CD4-positive, alpha-beta T cell treated with Interleukin-10 for 1 hour (primary cell): Measurements from ENCODE around the gene CRB2.
"Not testable (repeated sequence)": the region's sequence is repeated elsewhere in the genome, so short reads cannot be mapped to it uniquely, and the experiment has no call there.

Source experiments
- DNase-seq: peaks from one replicate; pipeline ENCODE4 v3.0.0-alpha.2; 2020

Gene CRB2

DNA sequence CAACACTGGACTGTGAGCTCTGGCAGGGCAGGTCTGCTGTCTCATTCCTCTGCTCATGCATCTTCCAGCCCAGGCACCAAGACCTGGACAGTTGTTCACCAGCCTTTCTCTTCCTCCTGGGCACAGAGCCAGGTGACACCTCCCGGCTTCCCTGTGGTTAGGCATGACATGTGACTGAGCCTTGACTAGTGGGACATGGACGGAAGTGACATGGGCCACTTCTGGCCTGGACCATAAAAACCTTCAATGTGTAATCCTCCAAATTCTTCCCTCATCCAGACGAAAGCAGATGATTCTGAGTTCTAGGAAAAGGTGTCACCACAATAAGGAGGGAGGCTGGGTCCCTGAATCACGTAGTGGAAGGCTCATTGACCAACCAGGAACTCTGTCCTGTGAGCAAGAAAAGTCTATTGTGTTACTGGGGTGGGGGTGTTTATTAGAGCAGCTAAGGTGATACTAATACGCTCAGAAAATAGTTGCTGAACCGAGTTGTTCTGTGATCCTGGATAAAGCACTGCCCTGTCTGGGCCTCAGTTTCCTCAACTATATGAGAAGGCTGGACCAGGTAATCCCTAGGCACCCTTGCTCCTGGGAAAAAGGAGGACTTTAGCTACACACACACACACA is 26.6 kb upstream of the CRB2 start:
- DNase-seq = no peak

DNA sequence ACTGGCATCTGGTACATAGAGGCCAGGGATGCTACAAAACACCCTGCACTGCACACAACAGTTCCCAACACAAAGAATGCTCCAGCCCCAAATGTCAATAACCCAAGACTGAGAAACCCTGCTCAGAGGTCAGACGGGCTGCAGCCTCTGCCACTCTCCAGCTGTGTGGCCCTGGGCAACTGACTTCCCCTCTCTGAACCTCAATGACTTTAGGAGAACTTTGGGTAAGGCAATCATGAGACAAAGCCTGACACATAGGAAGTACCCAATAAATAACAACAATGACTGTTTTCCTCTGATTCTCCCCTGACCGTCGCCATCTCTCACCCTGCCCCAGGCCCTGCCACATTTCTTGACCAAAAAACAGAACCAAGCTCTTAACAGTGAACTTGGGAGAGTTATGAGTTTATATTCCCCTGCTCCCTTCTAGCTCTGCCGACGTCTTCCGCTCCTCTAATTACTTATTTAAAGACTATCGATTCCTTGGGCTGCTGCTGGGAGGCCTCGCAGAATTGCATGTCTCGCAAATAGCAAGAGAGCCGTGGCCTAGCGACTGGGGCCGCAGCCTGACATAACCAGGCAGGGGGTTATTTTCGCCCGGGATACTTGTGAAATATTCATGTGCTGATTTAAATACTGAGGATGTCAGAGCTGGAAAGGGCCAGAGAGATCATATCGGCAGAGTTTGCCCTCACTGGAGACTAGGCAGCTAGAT is 24.5 kb upstream of the CRB2 start:
- no peak for DNase-seq

DNA sequence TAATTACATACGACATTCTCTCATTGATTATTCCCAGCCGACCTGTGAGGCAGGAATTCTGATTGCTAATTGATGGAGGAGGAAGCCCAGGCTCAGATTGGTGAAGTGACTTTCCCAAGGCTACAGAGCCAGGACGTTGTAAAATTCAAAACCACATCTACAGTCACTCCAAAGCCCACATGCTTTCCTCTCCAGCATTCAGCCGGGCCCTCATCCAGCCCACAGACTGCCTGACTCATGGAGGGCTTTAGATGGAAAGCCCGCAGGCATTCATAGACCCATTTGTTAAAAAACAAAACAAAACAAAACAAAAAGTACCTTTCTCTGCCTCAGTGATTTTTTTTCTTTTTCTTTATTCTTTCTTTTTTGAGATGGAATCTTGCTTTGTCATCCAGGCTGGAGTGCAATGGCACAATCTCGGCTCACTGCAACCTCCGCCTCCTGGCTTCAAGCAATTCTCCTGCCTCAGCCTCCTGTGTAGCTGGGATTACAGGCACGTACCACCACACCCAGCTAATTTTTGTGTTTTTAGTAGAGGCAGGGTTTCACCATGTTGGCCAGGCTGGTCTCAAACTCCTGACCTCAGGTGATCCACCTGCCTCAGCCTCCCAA is 22.8 kb upstream of the CRB2 start:
- not testable (repeated sequence) for DNase-seq

DNA sequence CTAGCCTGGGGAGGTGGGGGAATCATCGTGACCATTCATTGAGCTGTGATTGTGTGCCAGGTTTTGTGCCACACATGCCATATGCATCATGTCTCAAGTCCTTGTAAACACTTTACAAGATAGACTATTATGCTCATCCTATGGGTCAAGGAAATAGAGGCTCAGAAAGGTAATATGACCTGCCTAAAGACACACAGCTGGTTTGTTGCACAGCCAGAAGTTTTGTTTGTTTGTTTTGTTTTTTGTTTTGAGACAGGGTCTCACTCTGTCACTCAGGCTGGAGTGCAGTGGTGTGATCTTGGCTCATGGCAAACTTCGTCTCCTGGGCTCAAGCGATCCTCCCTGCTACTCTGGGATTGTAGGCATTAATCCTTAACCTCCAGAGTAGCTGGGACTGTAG is 21.4 kb upstream of the CRB2 start:
- DNase-seq = no peak

DNA sequence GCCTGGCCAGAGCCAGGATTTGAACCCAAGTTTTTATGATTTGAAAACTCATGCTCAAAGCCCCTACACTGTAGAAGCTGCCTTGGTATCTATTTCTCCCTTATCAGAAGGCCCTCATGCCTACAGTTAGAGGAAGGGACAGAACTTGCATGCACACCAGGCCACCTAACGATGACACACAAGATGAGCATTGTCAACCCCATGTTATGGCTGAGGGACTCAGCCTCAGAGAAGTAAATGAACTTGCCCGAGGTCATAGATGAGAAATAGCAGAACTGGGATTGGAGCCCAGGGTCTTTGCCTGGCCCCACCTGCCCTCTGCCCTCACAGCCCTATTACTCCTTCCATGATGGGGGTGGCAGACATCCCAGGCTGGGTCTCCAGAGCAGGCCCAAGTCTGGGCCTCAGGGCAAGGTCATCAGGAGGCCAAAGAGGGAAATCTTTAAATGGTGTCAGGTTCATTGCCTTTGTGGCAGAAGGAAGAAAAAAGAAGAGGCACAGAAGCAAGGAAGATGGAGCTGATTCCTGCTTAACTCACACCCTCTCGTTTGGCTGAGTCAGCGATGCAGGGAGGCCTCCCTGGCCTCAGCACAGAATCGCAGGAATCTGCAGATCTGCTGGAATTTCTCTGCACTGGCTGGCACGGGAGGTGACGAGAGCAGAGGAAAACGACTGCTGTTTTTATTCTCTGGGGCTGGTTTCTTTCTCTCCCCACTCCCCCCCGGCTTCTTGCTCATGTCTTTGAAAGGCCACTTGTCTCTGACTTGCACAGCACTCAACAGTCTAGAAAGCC is 20.6 kb upstream of the CRB2 start:
- no peak for DNase-seq

DNA sequence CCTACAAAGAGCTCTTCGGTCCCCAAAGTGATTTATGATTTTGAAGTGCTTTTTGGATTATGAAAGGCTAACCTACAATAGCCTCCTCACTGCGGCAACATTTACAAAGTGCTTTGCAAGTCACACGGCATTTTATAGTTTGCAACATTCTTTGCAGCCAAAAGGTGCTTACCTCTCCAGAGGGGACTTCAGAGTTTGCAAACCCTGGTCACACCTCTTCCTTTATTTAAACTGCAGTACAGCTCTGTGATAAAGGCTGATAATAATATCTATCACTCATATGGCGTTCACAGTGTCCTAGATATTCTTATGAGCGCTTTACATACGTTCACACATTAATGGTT is 20.0 kb upstream of the CRB2 start:
- no peak for DNase-seq

DNA sequence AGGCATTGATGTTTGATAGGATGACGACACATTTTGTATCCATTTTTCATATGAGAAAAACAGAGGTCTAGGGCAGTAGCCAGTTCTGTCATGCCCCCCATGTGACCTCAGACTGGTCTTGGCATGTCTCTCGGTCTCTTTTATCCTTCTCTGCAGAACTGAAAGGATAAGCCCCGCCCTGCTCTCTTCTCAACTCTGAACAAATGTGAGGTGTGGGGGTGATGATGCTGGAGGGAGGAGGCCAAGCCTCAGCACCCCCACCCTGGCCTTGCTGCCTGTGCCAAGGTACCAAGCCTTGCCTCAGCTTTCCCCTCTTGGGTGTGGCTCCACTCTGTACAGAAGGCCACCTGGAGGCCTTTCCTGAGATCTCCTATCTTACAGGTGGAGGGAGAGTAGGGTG is 19.5 kb upstream of the CRB2 start:
- DNase-seq = no peak

DNA sequence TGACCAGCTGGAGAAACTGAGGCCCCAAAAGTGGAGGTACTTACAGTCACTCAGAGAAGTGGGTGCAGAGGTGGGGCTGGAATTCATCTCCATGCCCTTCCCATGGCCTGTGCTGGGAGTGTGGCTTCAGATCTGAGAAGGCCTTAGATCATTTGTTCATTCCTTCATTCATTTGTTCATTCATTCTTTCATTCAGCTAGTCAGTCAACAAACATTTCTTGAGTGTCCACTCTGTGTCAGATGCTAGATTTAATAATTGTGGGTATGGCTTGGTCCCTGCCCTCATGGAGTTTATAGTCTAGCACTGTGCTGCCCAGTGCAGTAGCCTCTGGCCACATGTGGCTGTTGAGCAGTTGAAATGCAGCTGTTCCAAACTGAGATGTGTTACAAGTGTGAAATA is 19.0 kb upstream of the CRB2 start:
- DNase-seq = no peak

DNA sequence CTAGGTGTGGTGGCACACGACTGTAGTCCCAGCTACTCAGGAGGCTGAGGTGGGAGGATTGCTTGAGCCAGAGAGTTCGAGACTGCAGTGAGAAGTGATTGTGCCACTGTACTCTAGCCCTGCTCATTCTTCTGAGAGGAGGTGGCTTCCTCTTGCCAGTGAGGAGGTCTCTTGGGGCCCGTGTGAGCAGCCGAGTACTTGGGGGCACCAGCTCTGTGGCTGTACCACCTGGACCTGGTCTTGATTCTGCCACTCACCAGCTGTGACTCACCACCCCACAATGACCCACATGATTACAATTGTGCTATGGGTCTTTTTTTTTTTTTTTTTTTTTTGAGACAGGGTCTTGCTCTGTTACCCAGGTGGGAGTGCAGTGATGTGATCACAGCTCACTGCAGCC is 18.0 kb upstream of the CRB2 start:
- DNase-seq = no peak

DNA sequence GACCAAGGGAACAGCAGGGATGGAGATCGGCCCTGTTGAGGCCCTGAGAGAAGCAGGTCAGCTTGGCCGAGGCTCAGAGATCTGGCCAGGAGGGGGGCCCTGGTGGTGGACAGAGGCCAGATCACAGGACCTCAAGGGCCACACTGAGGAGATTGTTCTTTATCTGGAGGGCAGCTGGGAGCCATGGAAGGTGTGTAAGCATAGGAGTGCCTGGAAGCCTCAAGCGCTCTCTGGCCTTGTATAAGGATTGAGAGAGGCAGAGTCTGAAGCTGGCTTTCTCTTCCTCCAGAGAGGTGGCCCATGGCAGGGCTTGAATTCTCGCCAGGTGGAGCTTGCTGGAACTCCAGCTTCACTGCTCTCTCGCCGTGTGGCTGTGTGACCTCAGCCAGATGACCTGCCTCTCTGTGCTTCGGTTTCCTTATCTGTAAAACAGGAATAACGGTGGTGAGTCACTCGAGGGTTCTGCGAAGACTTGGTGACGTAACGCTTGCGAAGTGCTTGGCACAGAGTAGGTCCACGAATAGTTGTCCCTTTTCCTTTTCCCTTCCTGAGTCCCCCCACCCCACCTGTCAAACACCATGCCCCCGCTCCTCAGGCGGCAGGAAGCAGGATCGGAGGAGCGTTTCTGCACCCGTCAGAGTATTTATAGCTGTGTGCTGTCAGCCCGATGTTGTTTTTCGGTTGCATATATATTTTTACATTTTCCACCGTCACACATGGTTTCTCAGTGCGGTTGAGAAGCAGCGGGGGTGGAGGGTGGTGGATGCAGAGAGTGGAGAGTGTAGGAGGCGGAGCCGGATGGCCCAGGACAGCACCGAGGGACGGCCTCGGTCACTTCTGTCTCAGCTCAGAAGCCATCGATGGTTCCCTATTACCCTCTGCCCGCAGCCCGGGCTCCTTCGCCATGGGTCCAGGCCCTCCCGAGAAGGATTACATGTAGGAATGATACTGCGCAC is 17.0 kb upstream of the CRB2 start:
- DNase-seq = peak; percentile 47

DNA sequence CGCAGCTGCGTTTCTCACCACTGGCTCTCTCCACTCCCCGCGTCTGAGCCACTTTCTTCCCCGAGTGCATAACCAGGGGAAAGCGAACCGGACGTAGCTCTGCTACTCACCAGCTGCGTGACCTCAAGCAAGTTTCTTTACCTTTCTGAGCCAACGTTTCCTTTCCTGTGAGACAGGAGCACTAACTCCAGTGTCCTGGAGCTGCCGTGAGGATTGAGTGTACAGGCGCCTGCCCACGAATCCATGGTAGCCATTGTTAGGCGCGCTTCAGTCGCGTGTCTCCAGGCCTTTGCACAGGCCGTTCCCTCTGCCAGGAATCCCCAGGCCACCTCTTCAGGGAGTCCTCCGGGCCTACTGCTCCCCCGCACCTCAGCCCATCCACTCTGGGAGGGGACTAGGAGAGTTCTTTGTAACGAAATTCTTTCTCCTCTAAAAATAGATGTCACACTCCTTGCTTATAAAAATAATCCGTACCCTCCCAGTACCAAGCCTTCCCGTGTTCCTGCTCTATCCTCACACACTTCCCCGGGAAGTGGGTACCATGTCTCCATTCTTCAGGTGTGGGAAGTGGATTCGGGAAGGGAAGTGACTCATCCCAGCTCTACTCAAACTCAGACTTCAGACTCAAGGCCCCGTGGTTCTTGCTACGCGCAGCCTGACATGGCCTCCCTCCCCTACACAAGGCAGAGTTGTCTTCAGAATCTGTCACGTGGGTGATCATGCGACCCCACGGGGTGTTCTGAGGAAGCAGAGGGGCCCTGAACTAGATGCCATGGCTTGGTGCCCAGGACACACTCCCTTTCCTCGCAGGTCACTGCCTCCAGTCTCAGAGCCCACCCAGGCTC is 16.1 kb upstream of the CRB2 start:
- DNase-seq = peak; percentile 35

DNA sequence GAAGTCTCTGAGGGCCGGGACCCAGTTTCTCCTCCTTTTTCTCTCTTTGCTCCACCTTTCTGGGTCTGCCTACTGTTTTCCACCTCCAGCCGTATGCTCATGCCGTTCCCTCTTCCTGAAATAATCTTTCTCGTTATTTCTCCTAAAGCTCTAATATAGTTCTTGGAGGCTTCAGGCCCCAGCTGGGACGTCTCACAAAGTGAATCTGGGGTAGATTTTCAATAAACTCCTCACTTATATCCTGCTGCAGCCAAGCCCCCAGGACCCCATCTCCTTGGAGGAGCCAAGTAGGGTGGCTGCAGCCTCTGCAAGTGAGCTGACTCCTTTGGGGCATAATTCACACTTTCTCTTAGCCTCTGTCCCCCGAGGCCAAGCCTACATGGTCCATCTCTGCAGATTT is 14.2 kb upstream of the CRB2 start:
- DNase-seq = no peak

DNA sequence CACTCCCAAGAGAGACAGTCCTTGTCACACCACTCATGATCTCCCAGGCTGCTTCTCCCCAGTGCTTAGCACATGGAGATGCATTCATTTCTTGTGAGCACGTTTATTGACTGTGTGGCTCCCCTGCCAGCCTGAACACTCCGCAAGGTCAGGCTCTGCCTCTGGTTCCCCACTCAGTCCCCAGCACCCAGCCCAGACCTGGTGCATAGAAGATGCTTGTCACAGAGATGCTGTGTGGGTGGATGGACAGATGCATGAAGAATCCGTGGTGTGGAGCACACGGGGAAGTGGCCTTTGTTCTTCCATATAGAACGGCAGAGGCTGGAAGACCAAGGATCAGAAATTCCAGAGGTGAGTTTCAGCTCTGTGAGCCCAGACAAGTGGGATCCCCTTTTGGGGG is 13.8 kb upstream of the CRB2 start:
- no peak for DNase-seq

DNA sequence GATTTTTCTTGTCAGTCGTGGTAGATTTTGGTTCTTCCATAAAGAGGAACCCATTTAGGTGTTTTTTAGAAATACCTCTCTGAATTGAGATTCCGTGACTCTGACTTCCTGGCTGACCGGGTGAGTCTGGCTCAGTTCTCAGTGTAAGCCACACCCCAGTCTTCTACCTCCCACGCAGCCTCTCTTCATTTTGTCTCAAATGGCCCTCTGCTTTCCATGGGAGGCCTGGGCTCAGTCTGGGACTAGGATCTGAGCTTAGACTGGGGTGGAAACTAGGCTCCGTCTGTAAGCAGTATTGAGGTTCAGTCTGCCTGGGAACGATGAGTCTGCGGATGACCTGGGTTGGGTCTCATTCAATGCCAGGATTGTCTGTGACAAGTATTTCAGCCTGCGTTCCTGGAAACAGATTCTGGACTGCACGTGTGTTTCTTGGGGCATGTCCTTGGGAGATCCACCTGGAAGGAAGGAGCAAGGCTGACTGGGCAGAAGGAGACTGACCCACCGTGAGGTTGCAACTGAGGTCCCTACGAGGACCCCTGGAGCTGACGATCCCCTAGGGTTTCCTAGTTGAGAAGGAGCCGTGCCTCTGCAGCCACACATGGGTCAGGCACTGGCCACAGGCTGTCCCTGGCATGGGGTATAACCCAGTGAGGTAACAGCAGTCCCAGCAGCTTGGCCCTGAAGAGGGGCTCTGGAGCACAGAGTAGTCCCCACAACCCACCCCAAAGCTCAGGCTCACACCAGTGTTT is 12.4 kb upstream of the CRB2 start:
- no peak for DNase-seq

DNA sequence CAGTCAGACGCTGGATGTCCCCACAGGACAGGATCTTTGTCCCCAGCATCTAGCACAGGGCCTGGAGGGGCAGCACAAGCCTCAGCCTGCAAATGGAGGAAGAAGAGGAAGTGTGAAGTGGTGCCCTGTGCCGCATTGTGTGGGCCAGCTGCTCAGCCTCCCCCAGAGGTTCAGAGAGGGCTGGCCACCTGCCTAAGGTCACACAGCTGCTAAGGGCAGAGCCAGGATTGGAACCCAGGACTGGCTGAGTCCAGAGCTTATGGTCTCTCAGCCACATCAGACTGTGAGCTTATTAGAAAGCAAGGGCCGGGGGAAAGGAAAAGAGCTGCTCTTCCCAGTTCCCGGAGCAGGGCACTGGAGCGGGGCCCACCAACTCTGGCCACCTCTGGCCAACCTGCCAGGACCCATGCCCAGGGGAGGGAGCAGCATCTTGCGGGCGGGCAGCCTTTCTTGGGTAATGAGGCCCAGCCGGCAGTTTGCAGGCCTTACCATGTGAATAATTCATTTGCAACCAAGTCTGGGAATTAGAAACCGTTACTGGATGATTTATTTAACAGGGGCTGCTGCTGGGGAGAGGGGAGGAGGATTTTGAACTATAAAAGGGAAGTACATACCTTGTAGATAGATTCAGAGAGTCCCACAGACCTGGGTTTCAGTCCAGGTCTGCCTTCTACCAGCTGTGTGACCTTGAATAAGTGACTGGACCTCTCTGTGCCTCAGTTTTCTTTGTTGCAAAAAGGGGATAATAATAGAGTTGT is 11.6 kb upstream of the CRB2 start:
- DNase-seq = no peak

DNA sequence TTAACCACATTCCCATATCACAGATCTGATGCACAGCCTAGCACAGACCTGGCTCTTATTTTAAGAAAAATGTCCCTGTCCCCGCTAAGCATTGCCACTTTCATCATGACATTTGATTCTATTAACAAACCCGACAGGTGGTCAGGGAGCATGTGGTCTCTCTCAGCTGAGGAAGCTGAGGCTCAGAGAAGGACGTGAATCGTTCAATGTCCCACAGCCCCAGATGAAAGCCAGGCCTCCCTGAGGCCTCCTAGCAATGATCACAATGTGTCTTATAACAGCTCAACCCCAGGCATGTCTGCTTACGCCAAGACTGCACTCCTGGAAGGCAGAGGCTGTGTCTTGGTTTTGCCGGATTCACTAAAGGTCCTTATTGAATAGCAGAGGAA is 10.4 kb upstream of the CRB2 start:
- DNase-seq = no peak

DNA sequence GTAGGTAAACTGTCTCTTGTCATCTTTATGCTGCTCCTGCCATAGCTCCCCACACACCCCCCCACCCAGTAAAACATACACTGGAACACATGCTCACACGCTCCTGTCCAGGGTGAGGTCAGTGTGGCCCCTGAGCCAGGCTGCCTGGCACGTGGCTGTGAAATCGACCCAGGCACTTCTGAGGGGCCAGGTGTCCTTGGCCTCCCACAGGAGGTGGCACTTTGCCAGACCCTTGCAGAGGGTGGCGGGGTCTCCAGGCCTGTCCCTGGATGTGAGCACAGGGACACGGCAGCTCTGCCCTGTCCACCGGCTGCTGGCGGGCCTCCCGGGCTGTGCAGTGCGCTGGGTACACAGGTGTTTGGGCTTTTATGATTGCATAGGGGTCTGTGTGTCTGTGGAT is 10.0 kb upstream of the CRB2 start:
- no peak for DNase-seq

DNA sequence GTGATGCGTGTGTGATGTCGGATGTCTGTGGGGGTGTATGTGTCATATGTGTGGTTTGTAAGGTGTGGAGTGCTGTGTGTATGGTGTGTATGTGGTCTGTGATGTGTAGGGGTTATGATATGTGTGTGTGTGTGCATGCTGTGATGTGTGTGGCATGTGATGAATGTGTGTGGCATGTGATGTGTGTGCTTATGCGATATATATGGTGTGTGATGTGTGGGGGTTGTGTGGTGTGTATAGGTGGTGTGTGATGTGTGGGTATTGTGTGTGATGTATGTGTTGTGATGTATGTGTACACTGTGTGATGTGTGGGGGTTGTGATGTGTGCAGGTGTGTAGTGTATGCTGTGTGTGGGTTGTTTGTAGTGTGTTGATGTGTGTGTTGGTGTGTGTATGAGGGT is 9.2 kb upstream of the CRB2 start:
- no peak for DNase-seq

DNA sequence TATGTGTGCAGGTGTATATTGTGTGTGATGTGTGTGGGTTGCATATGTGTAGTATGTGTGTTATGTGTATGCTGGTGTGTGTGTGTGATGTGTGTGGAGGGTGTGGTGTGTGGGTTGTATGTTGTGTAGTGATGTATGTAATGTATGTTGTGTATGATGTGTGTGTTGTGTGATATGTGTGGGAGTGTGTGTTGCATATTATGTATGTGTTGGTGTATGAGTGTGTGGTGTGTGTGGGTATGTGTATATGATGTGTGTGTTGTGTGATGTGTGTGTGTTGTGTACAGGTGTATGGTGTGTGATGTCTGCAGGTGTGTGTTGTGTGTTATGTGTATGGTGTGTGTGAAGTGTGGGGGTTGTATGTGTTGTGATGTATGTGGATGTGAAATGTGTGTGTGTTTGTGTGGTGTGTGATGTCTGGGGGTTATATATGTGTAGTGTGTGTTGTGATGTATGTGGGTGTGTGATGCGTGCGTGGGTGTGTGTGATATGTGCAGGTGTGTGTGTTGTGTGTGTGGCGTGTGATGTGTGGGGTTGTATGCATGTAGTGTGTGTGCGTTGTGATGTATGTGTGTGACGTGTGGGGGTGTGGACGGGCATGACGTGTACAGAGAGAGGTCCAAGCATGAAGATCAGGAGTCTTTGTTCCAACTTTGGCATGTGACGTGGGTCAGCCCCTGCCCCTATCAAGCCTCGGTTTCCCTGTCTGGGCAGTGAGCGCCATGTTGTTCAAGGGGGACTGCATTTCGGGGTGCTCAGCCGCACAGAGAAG is 8.5 kb upstream of the CRB2 start:
- no peak for DNase-seq
